Neural cell (in vitro differentiated cells): ENCODE data around the gene ADAMTSL4. TPM values are rescaled to one million over a fixed set of nuclear protein-coding genes. Genes with fewer than 3 reads are reported as not detected.

Source experiments
- H2AFZ ChIP-seq: fragments of 200-600, 300-800 bp; sonication (generic), shearing (Covaris generic); 2 replicates; pipeline ENCODE4 v1.6.0; 2014; ENCODE audit warnings: low read depth, mild to moderate bottlenecking, antibody characterized with exemption, low read length, moderate library complexity
- H3F3A ChIP-seq: fragments of 200-600 bp; shearing (Covaris generic); 2 replicates; pipeline ENCODE4 v1.6.1; 2016; ENCODE audit warnings: mild to moderate bottlenecking, moderate library complexity, mixed read lengths, antibody characterized with exemption, low read length; ENCODE audit not compliant: insufficient read depth, poor library complexity, severe bottlenecking
- H3K27ac ChIP-seq: fragments of 200-600, 300-800 bp; sonication (generic), shearing (Covaris generic); 2 replicates; pipeline ENCODE4 v1.5.1; 2014; ENCODE audit warnings: mild to moderate bottlenecking, low read length, moderate library complexity
- H3K27me3 ChIP-seq: fragments of 300-800, 200-600 bp; sonication (generic), shearing (Covaris generic); 2 replicates; pipeline ENCODE4 v1.6.0; 2014; ENCODE audit warnings: mild to moderate bottlenecking, low read depth, low read length, moderate library complexity; ENCODE audit not compliant: insufficient read depth
- H3K36me3 ChIP-seq: fragments of 300-800, 200-600 bp; sonication (generic), shearing (Covaris generic); 2 replicates; pipeline ENCODE4 v1.5.1; 2014; ENCODE audit warnings: mild to moderate bottlenecking, antibody characterized with exemption, low read length, moderate library complexity; ENCODE audit not compliant: insufficient read depth
- H3K4me2 ChIP-seq: fragments of 300-800, 200-600 bp; sonication (generic), shearing (Covaris generic); 2 replicates; pipeline ENCODE4 v1.6.0; 2014; ENCODE audit warnings: mild to moderate bottlenecking, low read length
- H3K4me3 ChIP-seq: fragments of 300-800, 200-600 bp; sonication (generic), shearing (Covaris generic); 2 replicates; pipeline ENCODE4 v1.5.1; 2014; ENCODE audit warnings: mild to moderate bottlenecking, low read length, moderate library complexity
- H3K79me2 ChIP-seq: fragments of 200-600 bp; shearing (Covaris generic); replicated peaks from 2 replicates; pipeline ENCODE4 v1.6.0; 2014; ENCODE audit warnings: mild to moderate bottlenecking, low read length, moderate library complexity; ENCODE audit not compliant: insufficient read depth
- H3K9ac ChIP-seq: fragments of 300-800, 200-600 bp; sonication (generic), shearing (Covaris generic); 2 replicates; pipeline ENCODE4 v1.6.1; 2016; ENCODE audit warnings: mild to moderate bottlenecking, low read length, mixed read lengths
- H3K9me2 ChIP-seq: fragments of 200-600 bp; shearing (Covaris generic); 2 replicates; pipeline ENCODE4 v1.6.1; 2016; ENCODE audit warnings: mild to moderate bottlenecking, low read length, mixed read lengths; ENCODE audit not compliant: insufficient read depth
- H3K9me3 ChIP-seq: fragments of 200-600, 300-800 bp; sonication (generic), shearing (Covaris generic); 2 replicates; pipeline ENCODE4 v1.6.1; 2016; ENCODE audit warnings: mild to moderate bottlenecking, mixed run types, low read length, moderate library complexity, mixed read lengths
- H4K20me1 ChIP-seq: fragments of 200-600 bp; shearing (Covaris generic); 2 replicates; pipeline ENCODE4 v1.6.1; 2016; ENCODE audit warnings: mild to moderate bottlenecking, mixed run types; ENCODE audit not compliant: insufficient read depth
- EP300 ChIP-seq: fragments of 450-650 bp; conservative IDR thresholded peaks from 2 replicates; pipeline ENCODE4 v1.6.1; 2014; ENCODE audit warnings: antibody characterized with exemption, mild to moderate bottlenecking, moderate library complexity; ENCODE audit not compliant: poor library complexity, severe bottlenecking
- EZH2 ChIP-seq: fragments of 200-600, 300-800 bp; shearing (Covaris generic), sonication (generic); IDR thresholded peaks from 2 replicates; pipeline ENCODE4 v1.6.1; 2014; ENCODE audit warnings: antibody characterized with exemption, low read length, borderline replicate concordance, mild to moderate bottlenecking; ENCODE audit not compliant: insufficient read depth, poor library complexity, severe bottlenecking
- MXI1 ChIP-seq: fragments of 450-650 bp; conservative IDR thresholded peaks from 2 replicates; pipeline ENCODE4 v1.6.1; 2014; ENCODE audit warnings: antibody characterized with exemption, mild to moderate bottlenecking; ENCODE audit not compliant: poor library complexity, severe bottlenecking
- POLR2AphosphoS5 ChIP-seq: IDR thresholded peaks from 2 replicates; pipeline ENCODE4 v1.6.1; 2012
- RAD21 ChIP-seq: fragments of 450-650 bp; conservative IDR thresholded peaks from 2 replicates; pipeline ENCODE4 v1.6.1; 2014; ENCODE audit warnings: antibody characterized with exemption, mild to moderate bottlenecking, moderate library complexity
- REST ChIP-seq: IDR thresholded peaks from 2 replicates; pipeline ENCODE4 v1.6.1; 2012; ENCODE audit warnings: borderline replicate concordance
- SMC3 ChIP-seq: fragments of 450-650 bp; conservative IDR thresholded peaks from 2 replicates; pipeline ENCODE4 v1.6.1; 2014; ENCODE audit warnings: antibody characterized with exemption, mild to moderate bottlenecking, moderate library complexity; ENCODE audit not compliant: poor library complexity
- TAF1 ChIP-seq: IDR thresholded peaks from 2 replicates; pipeline ENCODE4 v1.6.1; 2012; ENCODE audit warnings: low read depth
- polyA plus RNA-seq: library from polyadenylated mRNA; depleted of rRNA; stranded (reverse); fragments of >200 nt; gene quantifications from 2 replicates; pipeline ENCODE4 v1.2.3, GENCODE V29; 2014
- TF ChIP-seq, protein P1 (sequence below): fragments of 450-650 bp; IDR thresholded peaks from 2 replicates; pipeline ENCODE4 v1.5.1; 2014; ENCODE audit warnings: antibody characterized with exemption, mild to moderate bottlenecking, moderate library complexity; ENCODE audit not compliant: poor library complexity, severe bottlenecking

ADAMTSL4 gene
- polyA plus RNA-seq, 1 donor from 2014 or later: not detected

DNA sequence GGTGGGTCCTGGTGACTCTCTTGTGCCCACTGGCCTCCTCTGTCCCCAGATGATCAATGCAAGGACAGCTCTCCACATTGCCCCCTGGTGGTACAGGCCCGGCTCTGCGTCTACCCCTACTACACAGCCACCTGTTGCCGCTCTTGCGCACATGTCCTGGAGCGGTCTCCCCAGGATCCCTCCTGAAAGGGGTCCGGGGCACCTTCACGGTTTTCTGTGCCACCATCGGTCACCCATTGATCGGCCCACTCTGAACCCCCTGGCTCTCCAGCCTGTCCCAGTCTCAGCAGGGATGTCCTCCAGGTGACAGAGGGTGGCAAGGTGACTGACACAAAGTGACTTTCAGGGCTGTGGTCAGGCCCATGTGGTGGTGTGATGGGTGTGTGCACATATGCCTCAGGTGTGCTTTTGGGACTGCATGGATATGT lies 10.8 kb downstream of the ADAMTSL4 start:
- no peak overlapping the region for H3K4me3 ChIP-seq
- H3K9ac ChIP-seq: no peak overlapping the region

GRCh38 chr1:150560576-150561253 lies 11.5 kb downstream of the ADAMTSL4 start:
- Histone ChIP-seq H3F3A (peaks cover 4% of the 10 kb centered on the region), H3K27me3 (no peaks in the 10 kb centered on the region), H3K4me3 (peak overlapping the region; percentile 64), H4K20me1 (no peaks in the 10 kb centered on the region), H3K4me2 (peak overlapping the region; percentile 76), H3K79me2 (peaks cover 8% of the 10 kb centered on the region), H3K9me2 (no peaks in the 10 kb centered on the region), H3K36me3 (no peaks in the 10 kb centered on the region), H2AFZ (peak overlapping the region; percentile 91), H3K9me3 (no peaks in the 10 kb centered on the region), H3K9ac (peak overlapping the region; percentile 77), H3K27ac (peak overlapping the region; percentile 78)
- TF ChIP-seq EZH2 (no peak), TAF1 (no peak), EP300 (no peak), POLR2AphosphoS5 (no peak), RAD21 (peak; percentile 78), SMC3 (peak; percentile 71)
- TF ChIP-seq, protein P1, sequence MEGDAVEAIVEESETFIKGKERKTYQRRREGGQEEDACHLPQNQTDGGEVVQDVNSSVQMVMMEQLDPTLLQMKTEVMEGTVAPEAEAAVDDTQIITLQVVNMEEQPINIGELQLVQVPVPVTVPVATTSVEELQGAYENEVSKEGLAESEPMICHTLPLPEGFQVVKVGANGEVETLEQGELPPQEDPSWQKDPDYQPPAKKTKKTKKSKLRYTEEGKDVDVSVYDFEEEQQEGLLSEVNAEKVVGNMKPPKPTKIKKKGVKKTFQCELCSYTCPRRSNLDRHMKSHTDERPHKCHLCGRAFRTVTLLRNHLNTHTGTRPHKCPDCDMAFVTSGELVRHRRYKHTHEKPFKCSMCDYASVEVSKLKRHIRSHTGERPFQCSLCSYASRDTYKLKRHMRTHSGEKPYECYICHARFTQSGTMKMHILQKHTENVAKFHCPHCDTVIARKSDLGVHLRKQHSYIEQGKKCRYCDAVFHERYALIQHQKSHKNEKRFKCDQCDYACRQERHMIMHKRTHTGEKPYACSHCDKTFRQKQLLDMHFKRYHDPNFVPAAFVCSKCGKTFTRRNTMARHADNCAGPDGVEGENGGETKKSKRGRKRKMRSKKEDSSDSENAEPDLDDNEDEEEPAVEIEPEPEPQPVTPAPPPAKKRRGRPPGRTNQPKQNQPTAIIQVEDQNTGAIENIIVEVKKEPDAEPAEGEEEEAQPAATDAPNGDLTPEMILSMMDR: peak; percentile 87

More for the DNA sequence above, 10.8 kb downstream of the ADAMTSL4 start:
- Histone ChIP-seq H2AFZ (no peak overlapping the region), H3K79me2 (peaks cover 8% of the 10 kb centered on the region), H3K9me2 (no peaks in the 10 kb centered on the region), H3F3A (peaks cover 4% of the 10 kb centered on the region), H3K9me3 (no peaks in the 10 kb centered on the region), H3K4me2 (no peak overlapping the region), H4K20me1 (no peaks in the 10 kb centered on the region), H3K27me3 (no peaks in the 10 kb centered on the region), H3K27ac (no peak overlapping the region), H3K36me3 (no peaks in the 10 kb centered on the region)
- TF ChIP-seq EZH2 (no peak), EP300 (no peak), MXI1 (no peak), SMC3 (peak; percentile 32), TAF1 (no peak), RAD21 (no peak), REST (no peak), POLR2AphosphoS5 (no peak)
- TF ChIP-seq, protein P1: peak; percentile 67
